ENCODE results near the gene PMVK. TPM values are rescaled to one million over a fixed set of nuclear protein-coding genes. Genes with fewer than 3 reads are reported as not detected.

The PMVK gene
- total RNA-seq, 2 experiments from 2014 or later: 6.6 to 7.4 TPM

GRCh38 chr1:154973344-154974101 is 37.0 kb upstream of the PMVK start:
- Histone ChIP-seq H3K27ac (ENCODE audit: low read depth in 1 of 2, low read length in 2 of 2) (peak overlapping the region; percentile 94 to 99), H3K36me3 (ENCODE audit: insufficient read depth, low read length) (peaks cover 26% of the 10 kb centered on the region), H3K4me1 (ENCODE audit: insufficient read depth, low read length) (peaks cover 56% of the 10 kb centered on the region), H3K27me3 (ENCODE audit: control insufficient read depth in 1 of 2, insufficient read depth in 2 of 2, low read length in 2 of 2) (no peaks in the 10 kb centered on the region), H3K4me3 (ENCODE audit: low read length) (peak overlapping the region; percentile 81), H3K9me3 (ENCODE audit: control insufficient read depth in 1 of 2, insufficient read depth in 1 of 2, low read length in 2 of 2) (no peaks in the 10 kb centered on the region)
- peak; percentile 35 for TF ChIP-seq CTCF (IDR thresholded peaks at IDR 0.05)
- Mint-ChIP-seq H3K9me3 (no peaks in the 10 kb centered on the region), H3K27me3 (no peaks in the 10 kb centered on the region), H3K4me1 (ENCODE audit: low read depth) (peaks cover 30% of the 10 kb centered on the region), H3K36me3 (ENCODE audit: low read depth) (peaks cover 20% of the 10 kb centered on the region), H3K27ac (no peak overlapping the region), H3K4me3 (no peak overlapping the region)
- ATAC-seq (ENCODE audit: poor library complexity) (peak; percentile 4), DNase-seq (peak; percentile 81 to 95 (median 87))
- ChIA-PET CTCF (interaction anchor here (0.7 to 10.7 kb wide), 12 partner anchors 11 to 639 kb away, joined by 3 to 71 read pairs (median 4); partner anchors contain the start of genes PBXIP1, PMVK and PYGO2), POLR2A (interaction anchor here (0.7 to 5.6 kb wide), 19 partner anchors 9 to 647 kb away, joined by 3 to 46 read pairs (median 6); partner anchors contain the start of genes ADAM15, FLAD1, PBXIP1 and PMVK)
- intact Hi-C loops (cut with DNase I, micrococcal nuclease): loop anchor here (1.0 to 2.0 kb wide), 7 partner anchors 17 to 44 kb away; partner anchors contain the start of genes PBXIP1 (in 1 of the 2) and PMVK (in 1 of the 2)

- H3K27me3 ChIP-seq (ENCODE audit: control insufficient read depth in 1 of 2, insufficient read depth in 2 of 2, low read length in 2 of 2): no peaks in the 10 kb centered on the region
- no peak overlapping the region for H3K4me3 Mint-ChIP-seq
- H3K36me3 Mint-ChIP-seq (ENCODE audit: low read depth): peaks cover 28% of the 10 kb centered on the region
- no peaks in the 10 kb centered on the region for H3K9me3 Mint-ChIP-seq
- no peaks in the 10 kb centered on the region for H3K27me3 Mint-ChIP-seq
- H3K4me1 ChIP-seq (ENCODE audit: insufficient read depth, low read length): peaks cover 58% of the 10 kb centered on the region
- no peak overlapping the region for H3K4me3 ChIP-seq (ENCODE audit: low read length)
- ATAC-seq (ENCODE audit: poor library complexity): no peak
- H3K27ac Mint-ChIP-seq: no peak overlapping the region
- peak in 2 of 14 experiments; percentile 40 to 56 for DNase-seq
- CTCF ChIA-PET: interaction anchor here (0.7 to 10.7 kb wide), 9 partner anchors 10 to 89 kb away, joined by 3 to 71 read pairs (median 5); partner anchors contain the start of genes PBXIP1 and PYGO2
- peaks cover 30% of the 10 kb centered on the region for H3K4me1 Mint-ChIP-seq (ENCODE audit: low read depth)
- no peak for TF ChIP-seq CTCF (IDR thresholded peaks at IDR 0.05)
- peaks cover 34% of the 10 kb centered on the region for H3K36me3 ChIP-seq (ENCODE audit: insufficient read depth, low read length)
- H3K27ac ChIP-seq (ENCODE audit: low read depth in 1 of 2, low read length in 2 of 2): peak overlapping the region; percentile 94 to 99
- POLR2A ChIA-PET: interaction anchor here (0.7 to 5.6 kb wide), 14 partner anchors 11 to 646 kb away, joined by 3 to 46 read pairs (median 12); partner anchors contain the start of genes ADAM15, FLAD1, PBXIP1 and PMVK
- no peaks in the 10 kb centered on the region for H3K9me3 ChIP-seq (ENCODE audit: control insufficient read depth in 1 of 2, insufficient read depth in 1 of 2, low read length in 2 of 2)
- intact Hi-C loops (cut with DNase I, micrococcal nuclease): loop anchor here in 1 of 2 experiments (2.0 kb wide), 2 partner anchors 16 to 44 kb away; partner anchors contain the start of gene PBXIP1
Observed at GRCh38 chr1:154972517-154973343, 36.2 kb upstream of the PMVK start.

GRCh38 chr1:154972213-154972516 is 35.6 kb upstream of the PMVK start:
- H3K4me3 ChIP-seq (ENCODE audit: low read length): no peak overlapping the region
- POLR2A ChIA-PET: interaction anchor here (1.1 to 5.6 kb wide), 4 partner anchors 11 to 44 kb away, joined by 3 to 46 read pairs (median 41); partner anchors contain the start of genes FLAD1 and PBXIP1
- no peak overlapping the region for H3K4me3 Mint-ChIP-seq

More at GRCh38 chr1:154972213-154972516, 35.6 kb upstream of the PMVK start:
- H3K27me3 ChIP-seq (ENCODE audit: control insufficient read depth in 1 of 2, insufficient read depth in 2 of 2, low read length in 2 of 2): no peaks in the 10 kb centered on the region
- H3K27me3 Mint-ChIP-seq: no peaks in the 10 kb centered on the region
- H3K9me3 ChIP-seq (ENCODE audit: control insufficient read depth in 1 of 2, insufficient read depth in 1 of 2, low read length in 2 of 2): no peaks in the 10 kb centered on the region
- H3K4me1 ChIP-seq (ENCODE audit: insufficient read depth, low read length): peaks cover 62% of the 10 kb centered on the region
- H3K27ac ChIP-seq (ENCODE audit: low read depth in 1 of 2, low read length in 2 of 2): no peak overlapping the region
- peaks cover 30% of the 10 kb centered on the region for H3K4me1 Mint-ChIP-seq (ENCODE audit: low read depth)
- peaks cover 34% of the 10 kb centered on the region for H3K36me3 Mint-ChIP-seq (ENCODE audit: low read depth)
- CTCF ChIA-PET: interaction anchor here (1.4 to 10.7 kb wide), 5 partner anchors 10 to 89 kb away, joined by 3 to 71 read pairs (median 24); partner anchors contain the start of gene PYGO2
- peaks cover 39% of the 10 kb centered on the region for H3K36me3 ChIP-seq (ENCODE audit: insufficient read depth, low read length)
- DNase-seq: no peak
- ATAC-seq (ENCODE audit: poor library complexity): no peak
- intact Hi-C loops (cut with DNase I, micrococcal nuclease): loop anchor here in 1 of 2 experiments (2.0 kb wide), 2 partner anchors 15 to 45 kb away; partner anchors contain the start of gene PBXIP1
- no peaks in the 10 kb centered on the region for H3K9me3 Mint-ChIP-seq
- no peak overlapping the region for H3K27ac Mint-ChIP-seq
- no peak for TF ChIP-seq CTCF (IDR thresholded peaks at IDR 0.05)

Measured in CD4-positive, alpha-beta T cell (primary cell).